ENCODE results near the gene CTSC. TPM values are rescaled to one million over a fixed set of nuclear protein-coding genes. Genes with fewer than 3 reads are reported as not detected.

The CTSC gene
- total and polyA plus RNA-seq, 9 of the 15 experiments (the other 6 are each of a cell fraction or from before 2014, with no cell fraction given), result 113 to 403 (median 187) TPM

GRCh38 chr11:88384004-88384668 lies 46.6 kb upstream of the CTSC start:
- FAIRE-seq (no peak), ATAC-seq (no peak), DNase-seq (ENCODE audit: extremely low read depth in 1 of 4, low spot score in 3 of 4) (no peak)
- H2AFZ ChIP-seq (ENCODE audit: low read depth, low read length), result no peak overlapping the region
- no peak overlapping the region for H3K4me2 ChIP-seq (ENCODE audit: insufficient read depth, low read length)
- intact Hi-C loops (cut with micrococcal nuclease), result no loop called here
- H3K4me3 ChIP-seq, result no peak overlapping the region
- in situ Hi-C loops (cut with MboI), result no loop called here
- BruUV-seq (replicated peaks), result no TSS peak
- WGBS (ENCODE audit: insufficient coverage, low coverage, missing lambda C conversion rate), result 32% methylated on average over 4 of the region's 4 CpGs
- H3K36me3 ChIP-seq (ENCODE audit: control insufficient read depth, insufficient read depth, low read length), result no peaks in the 10 kb centered on the region
- no peak overlapping the region for H3K27ac ChIP-seq (ENCODE audit: extremely low read depth, low read depth, low read length)
- no peak overlapping the region for H3K9ac ChIP-seq (ENCODE audit: insufficient read depth in 1 of 2, low read depth in 2 of 2, low read length in 2 of 2)
- H3K9me1 ChIP-seq (ENCODE audit: control insufficient read depth, insufficient read depth, low read length), result no peaks in the 10 kb centered on the region
- H3K9me3 ChIP-seq (replicated peaks; ENCODE audit: control insufficient read depth, insufficient read depth, low read depth, low read length), result no peaks in the 10 kb centered on the region
- no peaks in the 10 kb centered on the region for H3K79me2 ChIP-seq (ENCODE audit: control insufficient read depth, insufficient read depth, low read length)
- H4K20me1 ChIP-seq (replicated peaks; ENCODE audit: control insufficient read depth, insufficient read depth, low read length), result no peaks in the 10 kb centered on the region
- POLR2A ChIA-PET, result interaction anchor here (0.6 kb wide), 1 partner anchor 11 kb away, joined by 3 read pairs; no protein-coding TSS in a partner anchor
- no peaks in the 10 kb centered on the region; a peak in 1 of 5 replicates for H3K4me1 ChIP-seq (replicated peaks in 1 of 2; ENCODE audit: control insufficient read depth in 2 of 2, insufficient read depth in 2 of 2, low read length in 2 of 2)
- TF ChIP-seq ZNF133 (CRISPR knock-in tag; IDR thresholded peaks at IDR 0.05), result no peak
- TF ChIP-seq, protein P1, sequence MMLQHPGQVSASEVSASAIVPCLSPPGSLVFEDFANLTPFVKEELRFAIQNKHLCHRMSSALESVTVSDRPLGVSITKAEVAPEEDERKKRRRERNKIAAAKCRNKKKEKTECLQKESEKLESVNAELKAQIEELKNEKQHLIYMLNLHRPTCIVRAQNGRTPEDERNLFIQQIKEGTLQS (IDR thresholded peaks at IDR 0.05), result peak; percentile 58
- TF ChIP-seq, protein P1 (CRISPR knock-in tag; conservative IDR thresholded peaks at IDR 0.05), result no peak
- no peak for TF ChIP-seq CEBPG (CRISPR knock-in tag; IDR thresholded peaks at IDR 0.05)
- peak in 1 of 2 experiments; percentile 60; a peak in 2 of 4 replicates for TF ChIP-seq CEBPG (tag; conservative IDR thresholded peaks at IDR 0.05 in 1 of 2, IDR thresholded peaks at IDR 0.05 in 1 of 2)
- TF ChIP-seq ARID1B (IDR thresholded peaks at IDR 0.05), result 0 out of 2 replicates have a peak, but pooled peaks have one; percentile 20
- TF ChIP-seq SMARCE1 (IDR thresholded peaks at IDR 0.05), result peak; percentile 28; the same call in 1 of the 2 replicates
- TF ChIP-seq GTF2F1 (IDR thresholded peaks at IDR 0.05; ENCODE audit: low read depth, low read length), result no peak
- TF ChIP-seq MNT (conservative IDR thresholded peaks at IDR 0.05), result no peak
- TF ChIP-seq NFXL1 (CRISPR knock-in tag; IDR thresholded peaks at IDR 0.05), result no peak
- TF ChIP-seq SMARCA4 (IDR thresholded peaks at IDR 0.05), result peak; percentile 37; the same call in 1 of the 2 replicates
- TF ChIP-seq KLF13 (tag; IDR thresholded peaks at IDR 0.05; ENCODE audit: borderline replicate concordance, low read depth), result no peak
- TF ChIP-seq CEBPB (tag; IDR thresholded peaks at IDR 0.05), result peak; percentile 65
- peak; percentile 55; the same call in 1 of the 2 replicates for TF ChIP-seq FOSL1 (tag; conservative IDR thresholded peaks at IDR 0.05)
- peak; percentile 19; the same call in 1 of the 2 replicates for TF ChIP-seq MEF2A (IDR thresholded peaks at IDR 0.05; ENCODE audit: control insufficient read depth, low read depth, low read length)
- CTCF ChIA-PET (ENCODE audit: low intra/inter-chr PET ratio), result no interaction called here
- no peaks in the 10 kb centered on the region for H3K27me3 ChIP-seq (ENCODE audit: control insufficient read depth in 2 of 2, insufficient read depth in 2 of 2, low read length in 2 of 2)

All from K562 (cell line).